Epithelial cell of proximal tubule (primary cell): ENCODE data around the gene BICDL2. TPM values are rescaled to one million over a fixed set of nuclear protein-coding genes. Genes with fewer than 3 reads are reported as not detected.

Experiments
- DNase-seq: peaks from one replicate; pipeline ENCODE4 v3.0.0-alpha.2; 2011; ENCODE audit warnings: low read depth
- H3K4me3 ChIP-seq: 2 replicates; pipeline ENCODE4 v1.5.1; 2011; ENCODE audit warnings: low read depth, mild to moderate bottlenecking, low read length
- total RNA-seq: library from RNA; depleted of rRNA; stranded (reverse); fragments of >200 nt; gene quantifications from 2 replicates; pipeline ENCODE4 v1.2.3, GENCODE V29; 2015
- TF ChIP-seq, protein P1 (sequence below): conservative IDR thresholded peaks from 2 replicates; pipeline ENCODE4 v1.5.1; 2012; ENCODE audit warnings: low read depth, mild to moderate bottlenecking, low read length

BICDL2 gene
- total RNA-seq, 1 donor from 2014 or later: 4.6 TPM

DNA sequence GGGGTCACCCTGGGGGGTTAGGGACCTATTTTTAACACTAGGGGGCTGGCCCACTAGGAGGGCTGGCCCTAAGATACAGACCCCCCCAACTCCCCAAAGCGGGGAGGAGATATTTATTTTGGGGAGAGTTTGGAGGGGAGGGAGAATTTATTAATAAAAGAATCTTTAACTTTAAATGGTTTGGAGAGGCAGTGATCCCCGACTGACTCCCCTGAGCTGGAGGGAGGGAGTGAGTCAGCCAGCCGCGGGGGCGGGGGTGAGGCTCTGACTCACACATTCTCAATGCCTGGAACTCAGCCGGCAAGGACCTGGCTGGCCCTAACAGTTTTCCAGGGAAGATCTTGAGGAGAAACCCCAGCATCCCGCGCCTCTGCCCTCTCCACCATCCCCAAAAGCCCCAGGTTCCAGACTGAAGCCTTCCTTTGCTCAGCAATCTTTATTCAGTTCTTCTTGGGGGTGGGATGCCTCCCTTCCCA is 14.5 kb downstream of the BICDL2 start:
- peak overlapping the region; percentile 96 for H3K4me3 ChIP-seq
- DNase-seq: peak; percentile 64
- TF ChIP-seq, protein P1, sequence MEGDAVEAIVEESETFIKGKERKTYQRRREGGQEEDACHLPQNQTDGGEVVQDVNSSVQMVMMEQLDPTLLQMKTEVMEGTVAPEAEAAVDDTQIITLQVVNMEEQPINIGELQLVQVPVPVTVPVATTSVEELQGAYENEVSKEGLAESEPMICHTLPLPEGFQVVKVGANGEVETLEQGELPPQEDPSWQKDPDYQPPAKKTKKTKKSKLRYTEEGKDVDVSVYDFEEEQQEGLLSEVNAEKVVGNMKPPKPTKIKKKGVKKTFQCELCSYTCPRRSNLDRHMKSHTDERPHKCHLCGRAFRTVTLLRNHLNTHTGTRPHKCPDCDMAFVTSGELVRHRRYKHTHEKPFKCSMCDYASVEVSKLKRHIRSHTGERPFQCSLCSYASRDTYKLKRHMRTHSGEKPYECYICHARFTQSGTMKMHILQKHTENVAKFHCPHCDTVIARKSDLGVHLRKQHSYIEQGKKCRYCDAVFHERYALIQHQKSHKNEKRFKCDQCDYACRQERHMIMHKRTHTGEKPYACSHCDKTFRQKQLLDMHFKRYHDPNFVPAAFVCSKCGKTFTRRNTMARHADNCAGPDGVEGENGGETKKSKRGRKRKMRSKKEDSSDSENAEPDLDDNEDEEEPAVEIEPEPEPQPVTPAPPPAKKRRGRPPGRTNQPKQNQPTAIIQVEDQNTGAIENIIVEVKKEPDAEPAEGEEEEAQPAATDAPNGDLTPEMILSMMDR: no peak

DNA sequence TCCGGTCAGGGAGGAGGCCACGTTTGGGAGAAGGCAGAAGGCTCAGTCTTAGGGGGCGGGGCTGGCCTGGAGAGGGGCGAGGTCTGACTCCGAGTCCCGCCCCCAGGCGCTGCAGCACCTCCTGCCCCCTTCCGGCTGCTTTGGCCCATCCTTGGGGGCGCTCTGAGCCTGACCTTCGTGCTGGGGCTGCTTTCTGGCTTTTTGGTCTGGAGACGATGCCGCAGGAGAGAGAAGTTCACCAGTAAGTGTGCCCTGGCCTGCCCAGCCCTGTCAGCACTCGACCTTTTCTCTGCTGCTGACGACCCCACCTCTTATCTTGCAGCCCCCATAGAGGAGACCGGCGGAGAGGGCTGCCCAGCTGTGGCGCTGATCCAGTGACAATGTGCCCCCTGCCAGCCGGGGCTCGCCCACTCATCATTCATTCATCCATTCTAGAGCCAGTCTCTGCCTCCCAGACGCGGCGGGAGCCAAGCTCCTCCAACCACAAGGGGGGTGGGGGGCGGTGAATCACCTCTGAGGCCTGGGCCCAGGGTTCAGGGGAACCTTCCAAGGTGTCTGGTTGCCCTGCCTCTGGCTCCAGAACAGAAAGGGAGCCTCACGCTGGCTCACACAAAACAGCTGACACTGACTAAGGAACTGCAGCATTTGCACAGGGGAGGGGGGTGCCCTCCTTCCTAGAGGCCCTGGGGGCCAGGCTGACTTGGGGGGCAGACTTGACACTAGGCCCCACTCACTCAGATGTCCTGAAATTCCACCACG is 15.1 kb downstream of the BICDL2 start:
- peak; percentile 64 for DNase-seq
- TF ChIP-seq, protein P1: peak; percentile 38
- H3K4me3 ChIP-seq: peak overlapping the region; percentile 96

DNA sequence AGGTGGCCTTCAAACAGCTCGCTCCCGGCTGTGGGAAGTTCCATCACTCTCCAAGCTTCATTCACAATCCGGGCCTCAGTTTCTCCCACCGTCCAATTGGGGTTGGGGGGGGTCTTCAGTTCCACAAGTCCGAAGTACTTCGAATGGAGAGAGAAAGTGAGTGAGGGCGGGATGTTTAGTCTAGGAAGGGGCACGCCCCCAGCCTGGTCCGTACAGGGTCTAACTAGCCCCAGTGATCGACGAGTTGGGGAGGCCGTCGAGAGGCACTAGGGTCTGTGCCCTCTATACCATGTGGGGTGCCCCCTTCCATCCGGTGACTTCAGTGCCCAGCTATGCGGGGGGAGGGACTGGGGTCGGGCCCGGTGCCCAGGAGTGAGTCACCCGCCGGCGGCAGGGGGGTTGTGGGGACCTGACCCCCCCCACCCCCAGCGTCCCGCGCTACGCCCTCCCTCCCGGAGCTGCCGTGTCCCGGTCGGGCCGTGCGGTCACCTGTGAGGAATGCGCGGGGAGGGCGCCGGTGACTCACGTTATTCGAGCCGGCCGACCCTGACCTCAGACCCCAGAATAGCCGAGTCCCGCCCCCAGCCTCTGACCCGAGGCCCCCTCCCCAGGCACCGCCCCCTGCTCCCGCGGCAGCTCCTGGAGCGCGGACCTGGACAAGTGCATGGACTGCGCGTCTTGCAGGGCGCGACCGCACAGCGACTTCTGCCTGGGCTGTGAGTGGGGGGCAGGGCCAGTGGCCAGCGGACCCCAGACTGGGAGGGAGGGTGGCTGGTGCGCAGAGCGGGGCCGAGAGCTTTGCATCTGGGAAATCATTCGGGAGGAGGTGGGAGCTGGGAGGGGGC is 15.9 kb downstream of the BICDL2 start:
- TF ChIP-seq, protein P1: no peak
- H3K4me3 ChIP-seq: peak overlapping the region; percentile 96
- DNase-seq: peak; percentile 31

DNA sequence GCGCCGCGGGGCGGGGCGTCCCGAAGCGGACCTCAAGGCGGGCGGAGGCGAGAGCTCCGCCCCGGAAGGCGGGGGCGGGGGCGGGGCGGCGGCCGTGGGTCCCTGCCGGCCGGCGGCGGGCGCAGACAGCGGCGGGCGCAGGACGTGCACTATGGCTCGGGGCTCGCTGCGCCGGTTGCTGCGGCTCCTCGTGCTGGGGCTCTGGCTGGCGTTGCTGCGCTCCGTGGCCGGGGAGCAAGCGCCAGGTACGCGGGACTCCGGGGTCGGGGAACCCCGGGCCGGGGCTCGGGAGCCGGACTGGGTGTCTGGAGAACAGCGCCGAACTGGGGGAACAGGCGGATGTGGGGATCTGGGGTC is 16.5 kb downstream of the BICDL2 start, which contains the start of gene TNFRSF12A:
Gene TNFRSF12A (plus strand): TSS at position 122 of the 357 bp plus-strand sequence. CDS start 30 bp downstream, at position 152.
- no peak for DNase-seq
- peak within 1 kb of the TSS; percentile 96 for H3K4me3 ChIP-seq
- TF ChIP-seq, protein P1: no peak

DNA sequence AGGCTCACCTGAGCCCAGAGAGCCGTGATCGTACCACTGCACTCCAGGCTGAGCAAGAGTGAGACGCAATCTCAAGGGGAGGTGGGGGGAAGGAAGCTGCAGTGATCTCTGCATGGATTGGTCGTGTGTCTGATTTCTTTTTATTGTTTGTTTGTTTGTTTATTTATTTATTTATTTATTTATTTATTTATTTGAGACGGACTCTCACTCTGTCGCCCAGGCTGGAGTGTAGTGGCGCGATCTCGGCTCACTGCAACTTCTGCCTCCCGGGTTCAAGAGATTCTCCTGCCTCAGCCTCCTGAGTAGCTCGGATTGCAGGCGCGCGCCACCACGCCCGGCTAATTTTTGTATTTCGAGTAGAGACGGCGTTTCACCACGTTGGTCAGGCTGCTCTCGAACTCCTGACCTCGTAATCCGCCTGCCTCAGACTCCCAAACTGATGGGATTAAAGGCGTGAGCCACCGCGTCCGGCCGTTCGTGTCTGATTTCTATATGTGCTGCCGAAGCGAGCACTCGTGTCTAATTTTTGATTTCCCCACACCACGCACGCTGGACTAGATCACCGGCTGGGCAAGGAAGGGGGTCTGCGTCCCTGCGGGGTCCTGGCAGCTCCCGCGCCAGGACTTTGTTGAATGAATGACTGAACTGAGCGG is 17.0 kb downstream of the BICDL2 start:
- TF ChIP-seq, protein P1: no peak
- no peak for DNase-seq

DNA sequence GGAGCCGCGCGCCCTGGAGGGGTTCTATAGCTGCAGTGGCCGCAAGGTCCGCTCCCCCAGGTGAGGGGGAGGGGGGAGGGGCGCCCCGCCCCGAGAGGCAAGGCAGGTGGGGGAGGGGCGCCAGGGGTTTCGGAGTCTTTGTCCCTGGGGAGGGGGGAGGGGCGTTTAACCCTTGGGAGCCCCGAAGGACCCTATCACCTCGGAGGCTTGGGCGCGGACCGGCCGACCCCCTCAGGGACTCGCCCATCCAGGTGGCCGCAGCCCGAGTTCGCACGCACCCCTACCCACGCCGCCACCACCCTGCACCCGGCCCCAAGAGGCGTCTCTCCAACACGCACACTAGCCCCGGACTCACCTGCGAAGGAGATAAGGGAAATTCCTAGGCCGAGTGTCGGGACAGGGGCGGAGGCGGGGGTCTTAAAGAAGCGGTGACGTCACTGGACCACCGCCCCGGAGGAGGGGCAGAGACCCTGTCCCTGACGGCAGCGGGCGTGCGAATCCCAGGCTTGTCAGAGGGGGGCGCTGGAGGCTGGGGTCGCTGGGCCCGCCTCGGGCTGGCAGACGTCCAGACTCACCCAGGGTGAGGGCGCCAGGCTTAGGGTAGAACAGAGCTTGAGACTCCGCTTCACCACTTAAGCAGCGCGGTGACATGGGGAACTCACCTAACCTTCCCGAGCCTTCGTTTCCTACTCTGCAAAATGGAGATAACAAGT is 18.8 kb downstream of the BICDL2 start, which contains the start of gene CLDN6:
Gene CLDN6 (minus strand): TSS at position 390 of the 713 bp plus-strand sequence. CDS start 2,162 bp downstream, outside the sequence.
- TF ChIP-seq, protein P1: peak; percentile 43
- no peak for DNase-seq
- H3K4me3 ChIP-seq: no peak within 1 kb of the TSS

More for the DNA sequence above, 17.0 kb downstream of the BICDL2 start:
- peak overlapping the region; percentile 96 for H3K4me3 ChIP-seq
